K562 (cell line): ENCODE measurements around the gene ENPP7. TPM values are rescaled to one million over a fixed set of nuclear protein-coding genes. Genes with fewer than 3 reads are reported as not detected.
A peak's percentile ranks its signal among the peaks of the same experiment; 100 is the strongest.

Experiments used
- CREBBP ChIP-seq: IDR thresholded peaks from one replicate; pipeline ENCODE4 v1.6.1; 2012; ENCODE audit warnings: low read depth, mild to moderate bottlenecking, control low read depth, inconsistent platforms, low read length
- CREM ChIP-seq: IDR thresholded peaks from 2 replicates; pipeline ENCODE4 v1.6.1; 2014; ENCODE audit warnings: antibody characterized with exemption, low read depth
- CTBP1 ChIP-seq: fragments of 450-650 bp; IDR thresholded peaks from 2 replicates; pipeline ENCODE4 v1.6.1; 2016; ENCODE audit warnings: borderline replicate concordance
- CTCF ChIP-seq, 3 experiments: IDR thresholded peaks in 2 of 3; conservative IDR thresholded peaks in 1 of 3; 2 replicates each; pipeline ENCODE4 v1.5.1; 2011 to 2012; ENCODE audit warnings: low read length in 3 of 3, mild to moderate bottlenecking in 3 of 3, control low read depth in 2 of 3, improper control_type of control experiment in 1 of 3, inconsistent platforms in 1 of 3, low read depth in 1 of 3, mixed read lengths in 1 of 3, moderate library complexity in 1 of 3; ENCODE audit not compliant: insufficient read depth in 2 of 3
- CXXC5 ChIP-seq: fragments of 250-450 bp; sonication (Bioruptor Pico); IDR thresholded peaks from 2 replicates; pipeline ENCODE4 v1.8.0; 2022; ENCODE audit warnings: inconsistent platforms, mild to moderate bottlenecking, moderate library complexity
- DACH1 ChIP-seq: fragments of 450-650 bp; IDR thresholded peaks from 2 replicates; pipeline ENCODE4 v1.6.1; 2018; ENCODE audit not compliant: partially characterized antibody
- FOXJ2 ChIP-seq: fragments of 200-800 bp; sonication (Bioruptor generic); IDR thresholded peaks from 2 replicates; pipeline ENCODE4 v1.6.1; 2016; ENCODE audit warnings: missing genetic modification characterization, missing compliant biosample characterization
- GATAD2A ChIP-seq: fragments of 450-650 bp; IDR thresholded peaks from 2 replicates; pipeline ENCODE4 v1.6.1; 2017
- HNRNPK ChIP-seq: fragments of 200-400 bp; formaldehyde crosslinking; IDR thresholded peaks from one replicate; pipeline ENCODE4 v1.6.1; 2018; ENCODE audit warnings: mild to moderate bottlenecking, low read depth, low read length; ENCODE audit not compliant: poor library complexity, severe bottlenecking
- MAZ ChIP-seq, 2 experiments: fragments of 450-650 bp in 1 of 2; sonication (generic) in 1 of 2; formaldehyde crosslinking; IDR thresholded peaks in 1 of 2; conservative IDR thresholded peaks in 1 of 2; 2 replicates each; pipeline versions ENCODE4 v1.4.0 to v1.5.0; 2020; ENCODE audit warnings: mild to moderate bottlenecking in 1 of 2, missing genetic modification reagents in 1 of 2
- NCOA4 ChIP-seq: fragments of 450-650 bp; IDR thresholded peaks from 2 replicates; pipeline ENCODE4 v1.6.1; 2018; ENCODE audit warnings: mild to moderate bottlenecking; ENCODE audit not compliant: partially characterized antibody
- NKRF ChIP-seq: fragments of 450-650 bp; IDR thresholded peaks from 2 replicates; pipeline ENCODE4 v1.6.1; 2016; ENCODE audit warnings: borderline replicate concordance
- RB1 ChIP-seq: fragments of 450-650 bp; IDR thresholded peaks from 2 replicates; pipeline ENCODE4 v1.6.1; 2017; ENCODE audit warnings: low read depth, mild to moderate bottlenecking
- REST ChIP-seq, 2 experiments: fragments of 450-650 bp; formaldehyde crosslinking in 1 of 2; IDR thresholded peaks; 2 replicates each; pipeline versions ENCODE4 v1.4.0 to v1.6.1; 2014 to 2020; ENCODE audit warnings: mild to moderate bottlenecking in 2 of 2, borderline replicate concordance in 1 of 2, low read depth in 1 of 2
- XRCC5 ChIP-seq: fragments of 200-400 bp; formaldehyde crosslinking; IDR thresholded peaks from 2 replicates; pipeline ENCODE4 v1.6.1; 2017; ENCODE audit warnings: low read depth, mild to moderate bottlenecking, low read length
- polyA plus RNA-seq, 8 experiments: library from polyadenylated mRNA; depleted of rRNA in 4 of 8; stranded (reverse) in 5 of 8; unstranded in 3 of 8; fragments of >200 nt; fragmentation: Nextera tagmentation in 2 of 8; fragmentation: Illumina TruSeq in 1 of 8; extraction: Ambion mirVana in 2 of 8; extraction: Trizol in 1 of 8; gene quantifications; 2 replicates each; pipeline versions ENCODE4 v1.2.1 to v1.2.3, GENCODE V29; 2011 to 2014; ENCODE audit warnings: inconsistent platforms in 1 of 8, missing spikeins in 1 of 8
- total RNA-seq, 7 experiments: library from RNA; depleted of rRNA in 6 of 7; stranded (reverse); fragments of >200 nt in 6 of 7; fragmentation: Illumina TruSeq in 2 of 7; extraction: Trizol in 2 of 7; gene quantifications; 2 replicates each; pipeline versions ENCODE4 v1.2.1 to v1.2.3, GENCODE V29; 2011 to 2021; ENCODE audit warnings: low replicate concordance in 1 of 7

ENPP7 gene
- total and polyA plus RNA-seq, 9 of the 15 experiments (the other 6 are each of a cell fraction or from before 2014, with no cell fraction given) = not detected

- TF ChIP-seq CXXC5 (0 out of 2 replicates have a peak, but pooled peaks have one; percentile 19), CREBBP (no peak), XRCC5 (peak; percentile 76; the same call in 1 of the 2 replicates), NKRF (no peak), RB1 (peak; percentile 69; the same call in 1 of the 2 replicates), CREM (peak; percentile 40; the same call in 1 of the 2 replicates), GATAD2A (no peak), DACH1 (peak; percentile 56), MAZ (CRISPR knock-in tag; conservative IDR thresholded peaks at IDR 0.05 in 1 of 2, IDR thresholded peaks at IDR 0.05 in 1 of 2) (peak; percentile 77 to 97), NCOA4 (no peak), REST (IDR thresholded peaks at IDR 0.05; ENCODE audit: borderline replicate concordance) (peak; percentile 62; the same call in 1 of the 2 replicates), REST (CRISPR knock-in tag; IDR thresholded peaks at IDR 0.05; ENCODE audit: low read depth) (no peak), CTBP1 (peak; percentile 37; the same call in 1 of the 2 replicates), HNRNPK (peak; percentile 57), FOXJ2 (no peak), CTCF (IDR thresholded peaks at IDR 0.05 in 2 of 3, conservative IDR thresholded peaks at IDR 0.05 in 1 of 3; ENCODE audit: insufficient read depth in 2 of 3, low read depth in 1 of 3, low read length in 3 of 3) (peak; percentile 87 to 96 (median 88))
Measured at GRCh38 chr17:79741751-79742588, 11.2 kb downstream of the ENPP7 start (continued).
